HepG2 (cell line): ENCODE data around the gene ANTXR1. TPM values are rescaled to one million over a fixed set of nuclear protein-coding genes. Genes with fewer than 3 reads are reported as not detected.
A peak's percentile ranks its signal among the peaks of the same experiment; 100 is the strongest.

Experiments used
- ATAC-seq: fragments of 200-7000 bp; cut with Tn5 transposase; 3 replicates; pipeline ENCODE4 v1.9.1; 2020; ENCODE audit warnings: mild to moderate bottlenecking, moderate library complexity
- BruUV-seq: library from RNA; stranded (reverse); fragments of 400-500 nt; replicated peaks from 2 replicates; lab custom pipeline; 2021; lab: Mats Ljungman, UMichigan
- CTCF ChIA-PET: fragments of 300-600 bp; formaldehyde crosslinking; extraction: SDS; loops from one replicate; lab custom pipeline; 2021; ENCODE audit warnings: low total read pairs, inconsistent platforms, low intra/inter-chr PET ratio; lab: Yijun Ruan, JAX
- POLR2A ChIA-PET: fragments of 350-600 bp; sonication (Branson Sonifier 250); formaldehyde crosslinking; loops from one replicate; lab custom pipeline; 2020; ENCODE audit warnings: antibody characterized with exemption, inconsistent platforms; lab: Yijun Ruan, JAX
- DNase-seq: peaks from one replicate; pipeline ENCODE4 v3.0.0-alpha.2; 2015; ENCODE audit warnings: low spot score
- FAIRE-seq: peaks from 3 replicates; lab custom pipeline; 2011; peaks lifted over from hg19 to GRCh38; lab: Jason Lieb, UNC
- H2AFZ ChIP-seq: one replicate; pipeline ENCODE4 v1.6.1; 2011; ENCODE audit warnings: low read length, inconsistent platforms
- H3K27ac ChIP-seq: fragments of 300-600 bp; 3 replicates; pipeline ENCODE4 v1.8.0; 2011; ENCODE audit warnings: mixed run types, mild to moderate bottlenecking, mixed read lengths, low read length, inconsistent platforms; ENCODE audit not compliant: insufficient read depth; ENCODE audit errors: extremely low read length
- H3K27me3 ChIP-seq, 2 experiments: fragments of 200-600 bp in 1 of 2; 2 replicates in 1 of 2; 3 replicates in 1 of 2; pipeline versions ENCODE4 v1.6.0 to v1.8.0; 2011; ENCODE audit warnings: low read length in 2 of 2, mild to moderate bottlenecking in 2 of 2, moderate library complexity in 2 of 2, inconsistent platforms in 1 of 2; ENCODE audit not compliant: insufficient read depth in 2 of 2, control insufficient read depth in 1 of 2
- H3K36me3 ChIP-seq, 2 experiments: fragments of 200-600 bp in 1 of 2; replicated peaks in 1 of 2; 2 replicates in 1 of 2; 3 replicates in 1 of 2; pipeline versions ENCODE4 v1.5.1 to v1.8.0; 2011; ENCODE audit warnings: low read length in 2 of 2, inconsistent platforms in 1 of 2; ENCODE audit not compliant: insufficient read depth in 2 of 2, control insufficient read depth in 1 of 2
- H3K4me1 ChIP-seq: 2 replicates; pipeline ENCODE4 v1.5.1; 2012; ENCODE audit warnings: low read length, inconsistent platforms; ENCODE audit not compliant: insufficient read depth
- H3K4me2 ChIP-seq: 2 replicates; pipeline ENCODE4 v1.6.0; 2011; ENCODE audit warnings: low read depth, low read length, inconsistent platforms
- H3K4me3 ChIP-seq, 3 experiments: fragments of 200-600 bp in 1 of 3; sonication (generic), shearing (Covaris generic) in 1 of 3; replicated peaks in 1 of 3; 2 replicates each; pipeline ENCODE4 v1.5.1; 2011 to 2016; ENCODE audit warnings: low read length in 3 of 3, inconsistent platforms in 2 of 3, low read depth in 2 of 3, mild to moderate bottlenecking in 2 of 3, control low read depth in 1 of 3, mixed read lengths in 1 of 3; ENCODE audit not compliant: insufficient read depth in 1 of 3
- H3K79me2 ChIP-seq: one replicate; pipeline ENCODE4 v1.6.1; 2011; ENCODE audit warnings: low read length, inconsistent platforms; ENCODE audit not compliant: insufficient read depth
- H3K9ac ChIP-seq: 2 replicates; pipeline ENCODE4 v1.6.0; 2011; ENCODE audit warnings: mild to moderate bottlenecking, low read depth, low read length, inconsistent platforms; ENCODE audit not compliant: insufficient read depth
- H3K9me3 ChIP-seq: 2 replicates; pipeline ENCODE4 v1.5.1; 2012; ENCODE audit warnings: mild to moderate bottlenecking, low read length
- H4K20me1 ChIP-seq: 2 replicates; pipeline ENCODE4 v1.6.0; 2011; ENCODE audit warnings: inconsistent platforms, mild to moderate bottlenecking, low read length, moderate library complexity; ENCODE audit not compliant: insufficient read depth
- ATF2 ChIP-seq: sonication (generic); formaldehyde crosslinking; IDR thresholded peaks from 2 replicates; pipeline ENCODE4 v1.4.0; 2020; ENCODE audit warnings: missing genetic modification reagents
- FOXJ3 ChIP-seq: sonication (generic); formaldehyde crosslinking; IDR thresholded peaks from 2 replicates; pipeline ENCODE4 v1.4.0; 2020; ENCODE audit warnings: missing genetic modification reagents, mild to moderate bottlenecking, borderline replicate concordance
- IRF1 ChIP-seq: sonication (generic); formaldehyde crosslinking; IDR thresholded peaks from 2 replicates; pipeline ENCODE4 v1.4.0; 2020; ENCODE audit warnings: low read depth, mild to moderate bottlenecking, missing genetic modification reagents
- SKI ChIP-seq: fragments of 450-650 bp; IDR thresholded peaks from one replicate; pipeline ENCODE4 v1.6.1; 2018; ENCODE audit warnings: mild to moderate bottlenecking; ENCODE audit not compliant: partially characterized antibody
- UBTF ChIP-seq: sonication (generic); formaldehyde crosslinking; IDR thresholded peaks from 2 replicates; pipeline ENCODE4 v1.4.0; 2020; ENCODE audit warnings: mild to moderate bottlenecking, missing genetic modification reagents
- ZNF225 ChIP-seq: sonication (generic); formaldehyde crosslinking; IDR thresholded peaks from 2 replicates; pipeline ENCODE4 v1.4.0; 2020; ENCODE audit warnings: mild to moderate bottlenecking, missing genetic modification reagents
- ZSCAN30 ChIP-seq: sonication (generic); formaldehyde crosslinking; IDR thresholded peaks from 2 replicates; pipeline ENCODE4 v1.5.0; 2020; ENCODE audit warnings: mild to moderate bottlenecking, missing genetic modification reagents
- WGBS: methylation state at CpG from one replicate; pipeline ENCODE4 v1.1.6; 2017; ENCODE audit warnings: low lambda C conversion rate; 5-methylcytosine and 5-hydroxymethylcytosine counted together
- in situ Hi-C: cut with HindIII; loops from 2 replicates; pipeline ENCODE4 v1.10.0; 2017; ENCODE audit warnings: low pct_unique_long_range_greater_than_20kb; ENCODE audit not compliant: extremely low pct_ligation_motif_present
- intact Hi-C: fragments of 100-400 bp; cut with micrococcal nuclease; formaldehyde crosslinking; loops from one replicate; pipeline ENCODE4 v1.10.0; 2022; ENCODE audit not compliant: unreplicated experiment
- microRNA-seq: library from miRNA; unstranded; fragments of <30 nt; microRNA quantifications from one replicate; pipeline ENCODE4, GENCODE V29; 2020
- polyA plus RNA-seq, 8 experiments: library from polyadenylated mRNA; depleted of rRNA in 3 of 8; stranded (reverse) in 7 of 8; unstranded in 1 of 8; fragments of >200 nt; fragmentation: Illumina TruSeq in 4 of 8; extraction: Trizol in 4 of 8; gene quantifications; 2 replicates each; pipeline versions ENCODE4 v1.2.1 to v1.2.3, GENCODE V29; 2011 to 2016; ENCODE audit warnings: low read depth in 4 of 8, missing spikeins in 1 of 8, mixed read lengths in 1 of 8; ENCODE audit not compliant: insufficient read depth in 1 of 8
- small RNA-seq, 3 experiments: library from RNA; depleted of rRNA; stranded (forward); fragments of <200 nt; gene quantifications; one replicate each; pipeline ENCODE3, GENCODE V24; 2012; ENCODE audit warnings: low read depth in 2 of 3, low replicate concordance in 1 of 3; ENCODE audit not compliant: insufficient read length in 3 of 3, insufficient read depth in 2 of 3
- total RNA-seq, 5 experiments: library from RNA; depleted of rRNA; stranded (reverse); fragments of >200 nt; fragmentation: Illumina TruSeq; extraction: Trizol; gene quantifications; 2 replicates each; pipeline ENCODE4 v1.2.3, GENCODE V29; 2016; ENCODE audit warnings: low read depth in 1 of 5

The ANTXR1 gene
- total and polyA plus RNA-seq, 2 of the 13 experiments (the other 11 are each of a cell fraction or from before 2014, with no cell fraction given): 4.5 to 12.7 TPM

- no TSS peak for BruUV-seq
- ChIA-PET POLR2A (interaction anchor here (1.0 kb wide), 1 partner anchor 8 kb away, joined by 3 read pairs; no protein-coding TSS in a partner anchor), CTCF (no interaction called here)
- peaks cover 2% of the 10 kb centered on the region; the same call in 1 of the 2 replicates for H3K9me3 ChIP-seq
- no peak overlapping the region for H2AFZ ChIP-seq
- H3K4me3 ChIP-seq: no peak overlapping the region
- H4K20me1 ChIP-seq: no peaks in the 10 kb centered on the region
- intact Hi-C loops: no loop called here
- FAIRE-seq (no peak), DNase-seq (no peak), ATAC-seq (peak; percentile 30)
- peaks cover 50% of the 10 kb centered on the region for H3K4me1 ChIP-seq
- in situ Hi-C loops: no loop called here
- H3K4me2 ChIP-seq: no peak overlapping the region
- 90% methylated on average over 4 of the region's 4 CpGs for WGBS
- H3K27me3 ChIP-seq: no peaks in the 10 kb centered on the region
- no peak overlapping the region for H3K9ac ChIP-seq
- no peak for TF ChIP-seq ZNF225 (CRISPR knock-in tag)
- TF ChIP-seq IRF1 (CRISPR knock-in tag): no peak
- no peak for TF ChIP-seq ZSCAN30 (CRISPR knock-in tag)
- TF ChIP-seq UBTF (CRISPR knock-in tag): no peak
- no peak for TF ChIP-seq ATF2 (CRISPR knock-in tag)
- TF ChIP-seq FOXJ3 (CRISPR knock-in tag): no peak
- no peak for TF ChIP-seq SKI
- no peaks in the 10 kb centered on the region for H3K79me2 ChIP-seq
- H3K27ac ChIP-seq: no peak overlapping the region
- no peaks in the 10 kb centered on the region for H3K36me3 ChIP-seq
These were observed 285.9 kb downstream of the ANTXR1 start for GRCh38 chr2:69298862-69299261.

Small RNA genes within 50 kb of the gene (microRNA-seq; reads per million reads assigned to microRNA genes)
- gene MIR3126: not detected

Small RNA genes within 50 kb of the gene (small RNA-seq; reads per million reads assigned to genes)
- 0.10 to 5.8 (median 1.3) reads per million in 3 experiments for gene MIR3126
- 0 reads per million in 3 experiments for gene RNA5SP96
- gene RNU6-1216P: 0 reads per million in 3 experiments

Other genes with a start within 250 kb of the ANTXR1 start
- not detected in 2 replicates for gene BMP10, start 141.8 kb upstream of the ANTXR1 start, total RNA-seq (2016; rRNA removed; fragmentation: Illumina TruSeq; extraction: Trizol)
- not detected in 2 replicates for gene BMP10, start 141.8 kb upstream of the ANTXR1 start, polyA plus RNA-seq (2011; rRNA removed)
- not detected in 2 replicates for gene GKN2, start 60.3 kb upstream of the ANTXR1 start, total RNA-seq (2016; rRNA removed; fragmentation: Illumina TruSeq; extraction: Trizol)
- not detected in 2 replicates for gene GKN2, start 60.3 kb upstream of the ANTXR1 start, polyA plus RNA-seq (2011; rRNA removed)
- gene GKN1, start 38.5 kb upstream of the ANTXR1 start, total RNA-seq (2016; rRNA removed; fragmentation: Illumina TruSeq; extraction: Trizol): not detected in 2 replicates
- not detected in 2 replicates for gene GKN1, start 38.5 kb upstream of the ANTXR1 start, polyA plus RNA-seq (2011; rRNA removed)